H9 (cell line): Measurements from ENCODE around the gene MIR17HG. TPM values are rescaled to one million over a fixed set of nuclear protein-coding genes. Genes with fewer than 3 reads are reported as not detected.

Experiments used
- DNase-seq: peaks from one replicate; pipeline ENCODE4 v3.0.0-alpha.2; 2017
- H2AFZ ChIP-seq: one replicate; pipeline ENCODE4 v1.6.1; 2013; ENCODE audit warnings: mild to moderate bottlenecking, low read length, control low read depth, moderate library complexity
- H2AK5ac ChIP-seq: 2 replicates; pipeline ENCODE4 v1.6.1; 2013; ENCODE audit warnings: low read length, control low read depth, mixed read lengths; ENCODE audit not compliant: insufficient read length
- H2BK120ac ChIP-seq: one replicate; pipeline ENCODE4 v1.6.1; 2013; ENCODE audit warnings: low read depth, mild to moderate bottlenecking, low read length, control low read depth, inconsistent platforms; ENCODE audit not compliant: poor library complexity, severe bottlenecking
- H2BK12ac ChIP-seq: 2 replicates; pipeline ENCODE4 v1.6.1; 2013; ENCODE audit warnings: low read length, control low read depth, mixed read lengths, low read depth; ENCODE audit not compliant: insufficient read length
- H2BK15ac ChIP-seq: 2 replicates; pipeline ENCODE4 v1.6.1; 2013; ENCODE audit warnings: low read depth, low read length, control low read depth
- H2BK20ac ChIP-seq: one replicate; pipeline ENCODE4 v1.6.1; 2013; ENCODE audit warnings: low read depth, mild to moderate bottlenecking, low read length, control low read depth, inconsistent platforms; ENCODE audit not compliant: poor library complexity, severe bottlenecking
- H2BK5ac ChIP-seq: 2 replicates; pipeline ENCODE4 v1.6.1; 2013; ENCODE audit warnings: low read length, control low read depth, mixed read lengths; ENCODE audit not compliant: insufficient read length
- H3K14ac ChIP-seq: 2 replicates; pipeline ENCODE4 v1.6.1; 2013; ENCODE audit warnings: low read length, control low read depth; ENCODE audit not compliant: insufficient read depth
- H3K18ac ChIP-seq: 2 replicates; pipeline ENCODE4 v1.6.1; 2013; ENCODE audit warnings: low read depth, mild to moderate bottlenecking, mixed read lengths, low read length, control low read depth; ENCODE audit not compliant: insufficient read length
- H3K23ac ChIP-seq: 2 replicates; pipeline ENCODE4 v1.6.1; 2013; ENCODE audit warnings: low read length, control low read depth, mixed read lengths, low read depth; ENCODE audit not compliant: insufficient read length
- H3K23me2 ChIP-seq: 2 replicates; pipeline ENCODE4 v1.6.1; 2013; ENCODE audit warnings: low read depth, mild to moderate bottlenecking, mixed read lengths, low read length, control low read depth; ENCODE audit not compliant: insufficient read length, poor library complexity, severe bottlenecking
- H3K27ac ChIP-seq: 2 replicates; pipeline ENCODE4 v1.5.1; 2013; ENCODE audit warnings: low read length, control low read depth, mixed read lengths, low read depth; ENCODE audit not compliant: insufficient read length
- H3K27me3 ChIP-seq: 2 replicates; pipeline ENCODE4 v1.6.1; 2013; ENCODE audit warnings: low read length, control low read depth, inconsistent platforms; ENCODE audit not compliant: insufficient read depth
- H3K4ac ChIP-seq: 2 replicates; pipeline ENCODE4 v1.6.1; 2013; ENCODE audit warnings: low read depth, mild to moderate bottlenecking, control low read depth, inconsistent platforms, low read length, moderate library complexity
- H3K4me1 ChIP-seq: 2 replicates; pipeline ENCODE4 v1.6.1; 2013; ENCODE audit warnings: low read length, control low read depth, inconsistent platforms; ENCODE audit not compliant: insufficient read depth
- H3K4me2 ChIP-seq: 2 replicates; pipeline ENCODE4 v1.6.1; 2013; ENCODE audit warnings: low read length, control low read depth, mixed read lengths; ENCODE audit not compliant: insufficient read length, insufficient read depth
- H3K56ac ChIP-seq: 2 replicates; pipeline ENCODE4 v1.6.1; 2013; ENCODE audit warnings: low read depth, mild to moderate bottlenecking, mixed read lengths, low read length, control low read depth; ENCODE audit not compliant: insufficient read length
- H3K79me1 ChIP-seq: 2 replicates; pipeline ENCODE4 v1.6.1; 2013; ENCODE audit warnings: low read depth, mild to moderate bottlenecking, moderate library complexity, low read length, control low read depth, inconsistent platforms; ENCODE audit not compliant: insufficient read depth, poor library complexity, severe bottlenecking
- H3K79me2 ChIP-seq: 2 replicates; pipeline ENCODE4 v1.6.1; 2013; ENCODE audit warnings: low read length, control low read depth, inconsistent platforms; ENCODE audit not compliant: insufficient read depth
- H3K9ac ChIP-seq: 2 replicates; pipeline ENCODE4 v1.6.1; 2013; ENCODE audit warnings: low read length, control low read depth, mixed read lengths; ENCODE audit not compliant: insufficient read length; ENCODE audit errors: extremely low read depth
- H3K9me3 ChIP-seq: one replicate; pipeline ENCODE4 v1.6.1; 2013; ENCODE audit warnings: low read depth, low read length, inconsistent platforms; ENCODE audit not compliant: control insufficient read depth
- H3T11ph ChIP-seq: one replicate; pipeline ENCODE4 v1.6.1; 2013; ENCODE audit warnings: mild to moderate bottlenecking, low read length, control low read depth, inconsistent platforms
- H4K20me1 ChIP-seq: one replicate; pipeline ENCODE4 v1.6.1; 2013; ENCODE audit not compliant: control insufficient read depth, insufficient read length, insufficient read depth
- H4K5ac ChIP-seq: 2 replicates; pipeline ENCODE4 v1.6.1; 2013; ENCODE audit warnings: low read depth, mild to moderate bottlenecking, mixed read lengths, low read length, control low read depth; ENCODE audit not compliant: insufficient read length
- H4K8ac ChIP-seq: replicated peaks from 2 replicates; pipeline ENCODE4 v1.6.1; 2013; ENCODE audit warnings: low read length, control low read depth, mixed read lengths, low read depth; ENCODE audit not compliant: insufficient read length
- H4K91ac ChIP-seq: 2 replicates; pipeline ENCODE4 v1.6.1; 2013; ENCODE audit warnings: low read depth, mild to moderate bottlenecking, moderate library complexity, mixed read lengths, low read length, control low read depth; ENCODE audit not compliant: insufficient read length
- H3K27ac Mint-ChIP-seq, 3 experiments: 2 replicates in 2 of 3; 3 replicates in 1 of 3; pipeline ENCODE4 v1.8.0; 2020 to 2021; ENCODE audit warnings: mixed read lengths in 3 of 3, mild to moderate bottlenecking in 1 of 3, moderate library complexity in 1 of 3
- H3K27me3 Mint-ChIP-seq: 2 replicates; pipeline ENCODE4 v1.8.0; 2021; ENCODE audit warnings: low read depth, mild to moderate bottlenecking, moderate library complexity, mixed read lengths
- H3K36me3 Mint-ChIP-seq, 3 experiments: 2 replicates in 2 of 3; 3 replicates in 1 of 3; pipeline ENCODE4 v1.8.0; 2020 to 2021; ENCODE audit warnings: low read depth in 3 of 3, mixed read lengths in 3 of 3; ENCODE audit not compliant: insufficient read depth in 1 of 3
- H3K4me1 Mint-ChIP-seq, 2 experiments: 2 replicates each; pipeline ENCODE4 v1.8.0; 2020; ENCODE audit warnings: mixed read lengths in 2 of 2
- H3K4me3 Mint-ChIP-seq, 2 experiments: 2 replicates in 1 of 2; 3 replicates in 1 of 2; pipeline ENCODE4 v1.8.0; 2020 to 2021; ENCODE audit warnings: mild to moderate bottlenecking in 2 of 2, mixed read lengths in 2 of 2, moderate library complexity in 1 of 2
- H3K9me3 Mint-ChIP-seq, 2 experiments: 2 replicates in 1 of 2; 3 replicates in 1 of 2; pipeline ENCODE4 v1.8.0; 2020; ENCODE audit warnings: mild to moderate bottlenecking in 2 of 2, mixed read lengths in 2 of 2, moderate library complexity in 1 of 2
- WGBS: extraction: QIAGEN DNeasy Blood & Tissue Kit; methylation state at CpG from one replicate; pipeline ENCODE4 v1.1.7; 2013; ENCODE audit warnings: missing lambda C conversion rate, low lambda C conversion rate, mixed read lengths; ENCODE audit not compliant: insufficient read length; ENCODE audit errors: extremely low coverage; 5-methylcytosine and 5-hydroxymethylcytosine counted together
- total RNA-seq: library from RNA; stranded (reverse); gene quantifications from 2 replicates; pipeline ENCODE4 v1.2.1, GENCODE V29; 2021
- TF ChIP-seq, protein P1 (sequence below): fragments of 200-600 bp; sonication (generic); conservative IDR thresholded peaks from 3 replicates; pipeline ENCODE4 v1.8.0; 2021; ENCODE audit warnings: antibody characterized with exemption, mild to moderate bottlenecking

The MIR17HG gene
- total RNA-seq, 1 experiment from 2014 or later: 38.7 TPM

DNA sequence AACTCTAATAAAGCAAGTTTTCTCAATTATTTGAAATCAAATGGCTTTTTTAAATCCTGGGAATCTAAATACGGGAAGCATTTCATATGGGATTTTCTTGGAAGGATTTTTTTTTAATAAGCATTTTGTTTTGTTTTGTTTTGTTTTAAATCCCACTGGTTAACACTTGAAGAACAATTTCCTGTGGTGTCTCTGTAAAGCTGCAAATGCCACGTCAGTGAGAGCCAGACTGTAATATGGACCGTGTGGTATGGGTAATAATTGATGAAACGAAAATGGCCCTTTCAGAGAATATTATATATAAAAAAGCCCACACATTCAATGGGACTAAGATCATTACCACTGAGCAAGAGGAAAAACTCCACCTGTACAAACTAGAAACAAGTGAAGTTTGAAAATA lies 33.9 kb upstream of the MIR17HG start:
- Mint-ChIP-seq H3K4me3 (no peak overlapping the region), H3K9me3 (no peaks in the 10 kb centered on the region), H3K4me1 (peaks cover 1 to 7% of the 10 kb centered on the region in 2 experiments; a peak in 2 of 4 replicates), H3K27ac (no peak overlapping the region), H3K27me3 (no peaks in the 10 kb centered on the region), H3K36me3 (no peaks in the 10 kb centered on the region)
- H2BK12ac ChIP-seq: no peak overlapping the region
- no peaks in the 10 kb centered on the region for H4K20me1 ChIP-seq
- H3K27ac ChIP-seq: no peak overlapping the region
- H3K4me1 ChIP-seq: no peaks in the 10 kb centered on the region
- no peak overlapping the region for H3K56ac ChIP-seq
- H3K9ac ChIP-seq: no peak overlapping the region
- H3K79me1 ChIP-seq: no peaks in the 10 kb centered on the region
- no peak overlapping the region for H3K14ac ChIP-seq
- H2AFZ ChIP-seq: no peak overlapping the region
- H2BK20ac ChIP-seq: no peak overlapping the region
- H2AK5ac ChIP-seq: no peak overlapping the region
- H3K23me2 ChIP-seq: no peaks in the 10 kb centered on the region
- no peak overlapping the region for H2BK120ac ChIP-seq
- H3T11ph ChIP-seq: no peak overlapping the region
- H4K8ac ChIP-seq: no peak overlapping the region
- no CpG with 5 or more reads among the region's 4 CpGs for WGBS
- no peak overlapping the region for H2BK5ac ChIP-seq
- TF ChIP-seq, protein P1, sequence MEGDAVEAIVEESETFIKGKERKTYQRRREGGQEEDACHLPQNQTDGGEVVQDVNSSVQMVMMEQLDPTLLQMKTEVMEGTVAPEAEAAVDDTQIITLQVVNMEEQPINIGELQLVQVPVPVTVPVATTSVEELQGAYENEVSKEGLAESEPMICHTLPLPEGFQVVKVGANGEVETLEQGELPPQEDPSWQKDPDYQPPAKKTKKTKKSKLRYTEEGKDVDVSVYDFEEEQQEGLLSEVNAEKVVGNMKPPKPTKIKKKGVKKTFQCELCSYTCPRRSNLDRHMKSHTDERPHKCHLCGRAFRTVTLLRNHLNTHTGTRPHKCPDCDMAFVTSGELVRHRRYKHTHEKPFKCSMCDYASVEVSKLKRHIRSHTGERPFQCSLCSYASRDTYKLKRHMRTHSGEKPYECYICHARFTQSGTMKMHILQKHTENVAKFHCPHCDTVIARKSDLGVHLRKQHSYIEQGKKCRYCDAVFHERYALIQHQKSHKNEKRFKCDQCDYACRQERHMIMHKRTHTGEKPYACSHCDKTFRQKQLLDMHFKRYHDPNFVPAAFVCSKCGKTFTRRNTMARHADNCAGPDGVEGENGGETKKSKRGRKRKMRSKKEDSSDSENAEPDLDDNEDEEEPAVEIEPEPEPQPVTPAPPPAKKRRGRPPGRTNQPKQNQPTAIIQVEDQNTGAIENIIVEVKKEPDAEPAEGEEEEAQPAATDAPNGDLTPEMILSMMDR: no peak
- H3K4ac ChIP-seq: no peak overlapping the region
- no peak overlapping the region for H3K4me2 ChIP-seq
- no peak overlapping the region for H2BK15ac ChIP-seq
- no peak overlapping the region for H3K18ac ChIP-seq
- H3K23ac ChIP-seq: no peak overlapping the region
- no peak overlapping the region for H4K91ac ChIP-seq
- no peak overlapping the region for H4K5ac ChIP-seq
- no peak for DNase-seq
- H3K9me3 ChIP-seq: no peaks in the 10 kb centered on the region
- no peaks in the 10 kb centered on the region for H3K27me3 ChIP-seq
- no peaks in the 10 kb centered on the region for H3K79me2 ChIP-seq
